ENCODE data around the gene OR7A10. TPM values are rescaled to one million over a fixed set of nuclear protein-coding genes. Genes with fewer than 3 reads are reported as not detected.

The OR7A10 gene
- total RNA-seq, 2 experiments from 2014 or later, result not detected

GRCh38 chr19:14886032-14886431 is 37.3 kb upstream of the OR7A10 start, which contains the start of gene OR7A17:
OR7A17 (minus strand) TSS chr19:14886132; CDS start chr19:14881355, 4,777 bp downstream.
- no peak within 1 kb of the TSS for H3K27ac ChIP-seq (ENCODE audit: low read depth in 1 of 2, low read length in 2 of 2)
- H3K4me1 ChIP-seq (ENCODE audit: insufficient read depth, low read length), result peaks cover 3% of the 10 kb centered on the region
- no peaks in the 10 kb centered on the region for H3K36me3 ChIP-seq (ENCODE audit: insufficient read depth, low read length)
- ATAC-seq (ENCODE audit: poor library complexity) (no peak), DNase-seq (no peak)
- no peaks in the 10 kb centered on the region for H3K36me3 Mint-ChIP-seq (ENCODE audit: low read depth)
- H3K9me3 Mint-ChIP-seq, result no peaks in the 10 kb centered on the region
- H3K4me1 Mint-ChIP-seq (ENCODE audit: low read depth), result no peaks in the 10 kb centered on the region
- H3K27ac Mint-ChIP-seq, result no peak within 1 kb of the TSS
- no peak within 1 kb of the TSS for H3K4me3 ChIP-seq (ENCODE audit: low read length)
- no peak within 1 kb of the TSS for H3K4me3 Mint-ChIP-seq
- peaks cover 32% of the 10 kb centered on the region for H3K27me3 Mint-ChIP-seq
- H3K27me3 ChIP-seq (ENCODE audit: control insufficient read depth in 1 of 2, insufficient read depth in 2 of 2, low read length in 2 of 2), result peaks cover 7 to 10% of the 10 kb centered on the region in 2 experiments
- POLR2A ChIA-PET, result no interaction called here
- CTCF ChIA-PET, result interaction anchor here (0.7 kb wide), 1 partner anchor 18 kb away, joined by 3 read pairs; no protein-coding TSS in a partner anchor
- intact Hi-C loops (cut with DNase I, micrococcal nuclease), result loop anchor here (5.0 kb wide), 2 partner anchors 99 to 964 kb away; no protein-coding TSS in a partner anchor
- no peaks in the 10 kb centered on the region for H3K9me3 ChIP-seq (ENCODE audit: control insufficient read depth in 1 of 2, insufficient read depth in 1 of 2, low read length in 2 of 2)
- TF ChIP-seq CTCF (IDR thresholded peaks at IDR 0.05), result no peak

- Histone ChIP-seq H3K27me3 (ENCODE audit: control insufficient read depth in 1 of 2, insufficient read depth in 2 of 2, low read length in 2 of 2) (peaks cover 2 to 19% of the 10 kb centered on the region in 2 experiments), H3K4me3 (ENCODE audit: low read length) (no peak overlapping the region), H3K4me1 (ENCODE audit: insufficient read depth, low read length) (no peaks in the 10 kb centered on the region), H3K27ac (ENCODE audit: low read depth in 1 of 2, low read length in 2 of 2) (no peak overlapping the region), H3K36me3 (ENCODE audit: insufficient read depth, low read length) (no peaks in the 10 kb centered on the region), H3K9me3 (ENCODE audit: control insufficient read depth in 1 of 2, insufficient read depth in 1 of 2, low read length in 2 of 2) (no peaks in the 10 kb centered on the region)
- no peak for ATAC-seq (ENCODE audit: poor library complexity)
- TF ChIP-seq CTCF (IDR thresholded peaks at IDR 0.05), result peak; percentile 28
- Mint-ChIP-seq H3K4me3 (no peak overlapping the region), H3K27me3 (peaks cover 59% of the 10 kb centered on the region), H3K4me1 (ENCODE audit: low read depth) (no peaks in the 10 kb centered on the region), H3K9me3 (no peaks in the 10 kb centered on the region), H3K27ac (no peak overlapping the region), H3K36me3 (ENCODE audit: low read depth) (no peaks in the 10 kb centered on the region)
- DNase-seq, result peak in 2 of 14 experiments; percentile 8 to 17
- POLR2A ChIA-PET, result no interaction called here
- intact Hi-C loops (cut with DNase I, micrococcal nuclease), result no loop called here
- CTCF ChIA-PET, result no interaction called here
Measured at GRCh38 chr19:14871619-14872230, 23.0 kb upstream of the OR7A10 start.

- Mint-ChIP-seq H3K27ac (no peak overlapping the region), H3K9me3 (no peaks in the 10 kb centered on the region), H3K36me3 (ENCODE audit: low read depth) (no peaks in the 10 kb centered on the region), H3K4me3 (no peak overlapping the region), H3K27me3 (peaks cover 64% of the 10 kb centered on the region), H3K4me1 (ENCODE audit: low read depth) (no peaks in the 10 kb centered on the region)
- ChIA-PET CTCF (interaction anchor here (0.6 kb wide), 1 partner anchor 18 kb away, joined by 3 read pairs; no protein-coding TSS in a partner anchor), POLR2A (no interaction called here)
- Histone ChIP-seq H3K27ac (ENCODE audit: low read depth in 1 of 2, low read length in 2 of 2) (no peak overlapping the region), H3K36me3 (ENCODE audit: insufficient read depth, low read length) (no peaks in the 10 kb centered on the region), H3K27me3 (ENCODE audit: control insufficient read depth in 1 of 2, insufficient read depth in 2 of 2, low read length in 2 of 2) (peaks cover 2 to 19% of the 10 kb centered on the region in 2 experiments), H3K4me1 (ENCODE audit: insufficient read depth, low read length) (no peaks in the 10 kb centered on the region), H3K9me3 (ENCODE audit: control insufficient read depth in 1 of 2, insufficient read depth in 1 of 2, low read length in 2 of 2) (no peaks in the 10 kb centered on the region), H3K4me3 (ENCODE audit: low read length) (no peak overlapping the region)
- TF ChIP-seq CTCF (IDR thresholded peaks at IDR 0.05), result no peak
- ATAC-seq (ENCODE audit: poor library complexity) (no peak), DNase-seq (no peak)
- intact Hi-C loops (cut with DNase I, micrococcal nuclease), result no loop called here
Measured at GRCh38 chr19:14868497-14868896, 19.8 kb upstream of the OR7A10 start.
